Neural crest cell (in vitro differentiated cells): Measurements from ENCODE around the gene PEX5L. TPM values are rescaled to one million over a fixed set of nuclear protein-coding genes. Genes with fewer than 3 reads are reported as not detected.

Experiments used
- DNase-seq: peaks from one replicate; pipeline ENCODE4 v3.0.0; 2021; ENCODE audit warnings: low read depth, mixed read lengths, low spot score
- H3K27ac Mint-ChIP-seq: one replicate; pipeline ENCODE4 v1.8.0; 2021; ENCODE audit warnings: mild to moderate bottlenecking, mixed read lengths; ENCODE audit not compliant: unreplicated experiment
- H3K27me3 Mint-ChIP-seq: 2 replicates; pipeline ENCODE4 v1.8.0; 2021; ENCODE audit warnings: low read depth, mild to moderate bottlenecking, mixed read lengths
- H3K36me3 Mint-ChIP-seq: 2 replicates; pipeline ENCODE4 v1.8.0; 2021; ENCODE audit warnings: low read depth, mild to moderate bottlenecking, mixed read lengths
- H3K4me1 Mint-ChIP-seq: 2 replicates; pipeline ENCODE4 v1.8.0; 2021; ENCODE audit warnings: mixed read lengths
- H3K4me3 Mint-ChIP-seq: one replicate; pipeline ENCODE4 v1.8.0; 2021; ENCODE audit warnings: mild to moderate bottlenecking, mixed read lengths
- H3K9me3 Mint-ChIP-seq: 2 replicates; pipeline ENCODE4 v1.8.0; 2021; ENCODE audit warnings: mixed read lengths
- CTCF ChIP-seq: fragments of 200-600 bp; sonication (generic); conservative IDR thresholded peaks from 2 replicates; pipeline ENCODE4 v1.5.0; 2021; ENCODE audit warnings: antibody characterized with exemption, mild to moderate bottlenecking
- total RNA-seq: library from RNA; stranded (reverse); gene quantifications from 2 replicates; pipeline ENCODE4 v1.2.1, GENCODE V29; 2021

Gene PEX5L
- total RNA-seq, 1 donor from 2014 or later, result 0.96 TPM

GRCh38 chr3:180040966-180041365, 4.2 kb upstream of the PEX5L start:
- DNase-seq, result no peak
- Mint-ChIP-seq H3K36me3 (no peaks in the 10 kb centered on the region), H3K9me3 (no peaks in the 10 kb centered on the region), H3K27ac (no peak overlapping the region), H3K4me1 (peaks cover 12% of the 10 kb centered on the region), H3K27me3 (peaks cover 57% of the 10 kb centered on the region), H3K4me3 (no peak overlapping the region)
- TF ChIP-seq CTCF, result no peak

GRCh38 chr3:180036092-180036670, 556 bp downstream of the PEX5L start:
- H3K27ac Mint-ChIP-seq, result no peak overlapping the region
- peak overlapping the region; percentile 82 for H3K4me3 Mint-ChIP-seq
- H3K36me3 Mint-ChIP-seq, result no peaks in the 10 kb centered on the region
- H3K9me3 Mint-ChIP-seq, result no peaks in the 10 kb centered on the region
- no peak for TF ChIP-seq CTCF
- peaks cover 93% of the 10 kb centered on the region for H3K27me3 Mint-ChIP-seq
- no peak for DNase-seq
- H3K4me1 Mint-ChIP-seq, result peaks cover 16% of the 10 kb centered on the region

GRCh38 chr3:180026997-180027396, 9.7 kb downstream of the PEX5L start:
- Mint-ChIP-seq H3K27me3 (peaks cover 29% of the 10 kb centered on the region), H3K4me1 (no peaks in the 10 kb centered on the region), H3K9me3 (no peaks in the 10 kb centered on the region), H3K36me3 (no peaks in the 10 kb centered on the region), H3K27ac (no peak overlapping the region), H3K4me3 (no peak overlapping the region)
- TF ChIP-seq CTCF, result no peak
- no peak for DNase-seq

- H3K36me3 Mint-ChIP-seq, result no peaks in the 10 kb centered on the region
- TF ChIP-seq CTCF, result no peak
- no peak for DNase-seq
- no peak overlapping the region for H3K27ac Mint-ChIP-seq
- no peaks in the 10 kb centered on the region for H3K4me1 Mint-ChIP-seq
- H3K27me3 Mint-ChIP-seq, result no peaks in the 10 kb centered on the region
- H3K9me3 Mint-ChIP-seq, result no peaks in the 10 kb centered on the region
- H3K4me3 Mint-ChIP-seq, result no peak overlapping the region
Observed at GRCh38 chr3:180018543-180018942, 18.2 kb downstream of the PEX5L start.

- no peak for TF ChIP-seq CTCF
- H3K4me3 Mint-ChIP-seq, result no peak overlapping the region
- H3K27ac Mint-ChIP-seq, result no peak overlapping the region
- no peak for DNase-seq
- no peaks in the 10 kb centered on the region for H3K27me3 Mint-ChIP-seq
- H3K9me3 Mint-ChIP-seq, result no peaks in the 10 kb centered on the region
- no peaks in the 10 kb centered on the region for H3K36me3 Mint-ChIP-seq
- no peaks in the 10 kb centered on the region for H3K4me1 Mint-ChIP-seq
Observed at GRCh38 chr3:180017846-180018245, 18.9 kb downstream of the PEX5L start.
